Measurements from ENCODE around the gene CPTP. TPM values are rescaled to one million over a fixed set of nuclear protein-coding genes. Genes with fewer than 3 reads are reported as not detected.

CPTP gene
- total RNA-seq, 6 experiments from 2014 or later, result 24.6 to 31.5 (median 26.6) TPM

DNA sequence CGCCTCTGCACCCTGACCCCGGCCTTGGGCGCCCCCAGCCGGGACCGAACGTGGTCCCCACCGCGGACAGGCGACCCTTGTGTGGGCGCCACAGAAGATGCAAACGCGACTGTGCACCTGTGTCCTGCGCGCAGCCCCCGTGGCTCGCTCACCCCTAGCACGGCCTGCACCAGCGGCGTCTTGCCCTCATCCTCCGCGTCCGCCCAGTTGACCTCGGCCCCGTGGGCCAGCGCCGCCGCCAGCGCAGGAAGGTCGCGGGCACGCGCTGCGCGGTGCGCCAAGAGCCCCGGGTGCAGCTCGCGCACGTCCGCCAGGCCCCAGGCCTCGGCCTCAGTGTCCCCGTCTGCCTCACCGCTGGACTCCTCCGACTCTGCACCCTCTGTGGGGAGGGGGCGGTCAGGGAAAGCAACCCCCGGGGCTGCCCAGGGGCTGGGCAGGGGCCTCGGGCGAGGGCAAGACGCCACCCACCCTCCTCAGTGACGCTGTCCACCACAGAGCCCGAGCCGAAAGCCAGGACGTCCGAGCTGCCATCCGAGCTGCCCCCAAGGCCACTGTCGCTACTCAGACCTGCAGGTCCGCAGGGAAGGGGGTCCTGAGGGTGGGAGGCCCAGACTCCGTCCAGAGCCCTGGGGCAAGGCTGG is 30.2 kb upstream of the CPTP start:
- no peak overlapping the region for H3K27ac Mint-ChIP-seq
- H3K4me1 Mint-ChIP-seq (ENCODE audit: low read depth), result no peaks in the 10 kb centered on the region
- no peak overlapping the region for H3K4me3 Mint-ChIP-seq
- DNase-seq, result no peak
- H3K27me3 Mint-ChIP-seq (ENCODE audit: insufficient read depth), result peaks cover 1% of the 10 kb centered on the region
- no peak for TF ChIP-seq CTCF (IDR thresholded peaks at IDR 0.05)
- no peaks in the 10 kb centered on the region for H3K36me3 Mint-ChIP-seq (ENCODE audit: low read depth)
- H3K9me3 Mint-ChIP-seq, result no peaks in the 10 kb centered on the region

DNA sequence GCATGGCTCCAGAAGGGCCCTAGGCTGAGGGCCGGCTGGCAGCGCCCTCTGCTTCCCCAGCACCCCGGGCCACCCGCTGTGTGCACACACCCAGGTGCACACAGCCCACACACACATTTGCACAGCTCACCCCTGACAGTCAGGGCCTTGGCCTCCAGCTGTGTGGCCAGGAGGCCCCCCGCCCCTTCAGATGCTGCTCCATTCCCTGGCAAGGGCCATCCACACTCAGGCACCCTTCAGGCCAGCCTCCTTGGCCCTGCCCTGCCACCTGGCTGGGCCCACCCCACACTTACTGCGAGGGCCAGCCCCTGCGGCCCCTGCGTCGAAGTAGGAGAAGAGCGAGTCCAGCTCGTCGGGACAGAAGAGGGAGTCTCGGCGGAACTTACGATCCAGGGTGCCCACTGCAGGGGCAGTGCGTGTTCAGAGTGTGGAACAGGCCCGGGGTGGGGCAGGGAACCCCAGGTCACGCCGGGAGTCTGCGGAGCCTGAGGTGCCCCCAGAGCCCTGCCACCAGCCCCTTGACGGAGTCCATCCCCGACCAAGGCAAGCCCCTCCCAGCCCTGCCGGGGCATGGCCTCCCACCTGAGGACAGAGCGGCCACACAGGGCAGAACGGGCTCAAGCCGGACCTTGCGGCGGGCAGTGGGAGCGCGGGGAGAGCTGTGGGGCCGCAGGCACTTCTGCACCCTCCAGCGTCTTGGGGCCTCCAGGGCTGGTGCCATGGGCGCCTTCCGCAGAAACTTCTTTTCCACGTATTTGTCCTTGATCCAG is 29.3 kb upstream of the CPTP start:
- Mint-ChIP-seq H3K36me3 (ENCODE audit: low read depth) (no peaks in the 10 kb centered on the region), H3K27ac (no peak overlapping the region), H3K4me3 (no peak overlapping the region), H3K4me1 (ENCODE audit: low read depth) (no peaks in the 10 kb centered on the region), H3K27me3 (ENCODE audit: insufficient read depth) (peaks cover 3% of the 10 kb centered on the region), H3K9me3 (no peaks in the 10 kb centered on the region)
- no peak for TF ChIP-seq CTCF (IDR thresholded peaks at IDR 0.05)
- DNase-seq, result no peak

DNA sequence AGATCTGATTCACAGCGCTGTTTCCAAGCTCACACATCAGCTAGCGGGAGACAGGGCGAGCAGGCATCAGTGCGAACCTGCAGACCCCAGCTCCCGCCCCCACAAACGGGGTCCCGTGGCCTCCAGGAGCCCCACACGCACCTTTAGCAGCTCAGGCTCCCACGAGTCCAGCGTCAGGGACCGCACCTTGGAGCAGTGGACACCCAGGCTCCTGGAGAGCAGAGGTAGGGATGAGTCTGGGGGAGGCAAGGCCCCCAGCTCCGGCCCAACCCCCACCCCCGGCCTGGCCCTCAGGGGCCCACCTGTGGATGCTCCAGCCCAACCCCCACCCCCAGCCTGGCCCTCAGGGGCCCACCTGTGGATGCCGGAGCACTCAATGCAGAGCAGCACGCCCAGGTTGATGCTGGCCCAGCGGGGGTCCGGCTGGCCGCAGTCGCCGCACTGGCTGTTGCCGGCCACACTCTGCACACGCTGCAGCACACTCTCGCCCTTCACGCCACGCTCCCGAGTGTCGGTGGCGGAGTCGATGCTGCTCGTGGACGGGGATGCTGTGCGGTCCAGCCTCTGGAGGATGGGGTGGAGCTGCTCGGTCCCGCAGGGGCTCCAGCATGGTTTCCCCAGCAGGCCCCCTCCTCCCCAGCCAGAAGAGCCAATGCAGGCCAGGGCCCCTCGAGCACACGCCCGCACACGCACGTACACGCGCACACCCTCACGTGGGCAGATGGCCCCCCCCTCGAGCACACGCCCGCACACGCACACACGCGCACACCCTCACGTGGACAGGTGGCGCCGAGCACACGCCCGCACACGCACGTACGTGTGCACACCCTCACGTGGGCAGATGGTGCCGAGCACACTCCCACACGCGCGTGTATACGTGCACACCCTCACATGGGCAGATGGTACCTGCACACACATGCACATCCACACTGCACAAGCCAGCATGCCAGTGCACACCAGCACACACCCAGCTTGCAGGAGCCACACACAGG is 28.2 kb upstream of the CPTP start:
- Mint-ChIP-seq H3K36me3 (ENCODE audit: low read depth) (no peaks in the 10 kb centered on the region), H3K4me3 (no peak overlapping the region), H3K27ac (no peak overlapping the region), H3K27me3 (ENCODE audit: insufficient read depth) (peaks cover 2% of the 10 kb centered on the region), H3K4me1 (ENCODE audit: low read depth) (no peaks in the 10 kb centered on the region), H3K9me3 (no peaks in the 10 kb centered on the region)
- no peak for DNase-seq
- no peak for TF ChIP-seq CTCF (IDR thresholded peaks at IDR 0.05)

DNA sequence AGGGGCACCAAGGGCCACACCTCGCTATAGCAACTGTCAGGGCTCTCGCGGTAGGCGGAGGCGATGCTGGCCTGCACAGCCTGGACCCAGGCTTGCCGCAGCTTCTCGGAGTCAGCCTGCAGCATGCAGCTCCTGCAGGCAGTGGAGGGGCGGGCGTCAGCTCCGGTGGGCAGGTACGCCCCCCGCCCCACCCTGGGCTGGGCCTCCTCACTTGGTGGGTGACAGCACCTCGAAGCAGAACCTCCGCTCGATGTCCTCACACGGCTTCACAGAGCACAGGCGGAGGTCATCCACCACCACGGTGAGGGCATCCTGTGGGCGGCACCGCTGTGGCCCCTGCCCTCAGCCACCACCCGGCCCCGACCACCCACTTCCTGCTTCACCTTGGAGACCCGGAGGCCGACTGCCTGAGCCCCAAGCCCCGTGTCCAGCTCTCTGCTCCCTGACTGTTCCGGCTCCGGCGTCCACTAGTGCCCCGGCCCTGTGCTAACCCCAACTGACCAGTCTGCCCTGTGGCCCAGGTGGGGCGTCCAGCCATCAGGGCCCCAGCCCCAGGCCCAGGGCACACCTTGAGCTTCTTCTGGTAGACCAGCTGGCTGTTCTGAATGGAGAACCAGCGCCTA is 26.7 kb upstream of the CPTP start:
- H3K27ac Mint-ChIP-seq, result no peak overlapping the region
- DNase-seq, result no peak
- peaks cover 2% of the 10 kb centered on the region; the same call in 1 of the 2 replicates for H3K27me3 Mint-ChIP-seq (ENCODE audit: insufficient read depth)
- H3K9me3 Mint-ChIP-seq, result no peaks in the 10 kb centered on the region
- no peaks in the 10 kb centered on the region for H3K4me1 Mint-ChIP-seq (ENCODE audit: low read depth)
- H3K4me3 Mint-ChIP-seq, result no peak overlapping the region
- H3K36me3 Mint-ChIP-seq (ENCODE audit: low read depth), result no peaks in the 10 kb centered on the region
- TF ChIP-seq CTCF (IDR thresholded peaks at IDR 0.05), result no peak

All from HFFc6 (cell line).